ENCODE data around the gene BCL3. TPM values are rescaled to one million over a fixed set of nuclear protein-coding genes. Genes with fewer than 3 reads are reported as not detected.

Gene BCL3
- total RNA-seq, 1 donor from 2014 or later = 4.6 TPM

- no peak for DNase-seq
Observed at GRCh38 chr19:44742330-44743061, 6.0 kb upstream of the BCL3 start.

- no peak for DNase-seq
Observed at GRCh38 chr19:44744871-44745332, 3.6 kb upstream of the BCL3 start.

DNA sequence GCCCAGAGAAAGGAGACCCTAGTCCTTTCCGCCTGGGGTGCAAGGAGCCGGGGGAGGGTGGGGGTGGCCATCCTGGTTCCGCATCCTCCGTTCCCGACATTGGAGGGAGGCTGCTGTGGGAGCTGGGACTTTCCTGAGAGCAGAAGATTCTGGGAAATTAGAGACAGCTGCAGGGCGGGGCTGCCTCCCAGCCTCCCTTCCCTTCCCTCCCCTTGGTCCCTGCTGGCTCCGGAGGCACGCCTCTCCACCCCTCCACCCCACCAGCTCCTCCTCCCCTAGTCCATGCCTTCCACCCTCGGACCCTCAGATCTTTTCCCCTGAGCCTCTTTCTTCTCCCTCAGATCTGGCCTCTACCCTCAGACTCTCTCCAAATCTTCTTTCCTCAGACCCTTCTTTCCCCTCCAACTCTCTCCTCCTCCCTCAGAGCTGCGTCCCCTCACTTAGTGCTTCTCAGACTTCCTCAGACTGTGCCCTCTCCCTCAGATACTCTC, 3.1 kb upstream of the BCL3 start:
- peak; percentile 79 for DNase-seq

DNA sequence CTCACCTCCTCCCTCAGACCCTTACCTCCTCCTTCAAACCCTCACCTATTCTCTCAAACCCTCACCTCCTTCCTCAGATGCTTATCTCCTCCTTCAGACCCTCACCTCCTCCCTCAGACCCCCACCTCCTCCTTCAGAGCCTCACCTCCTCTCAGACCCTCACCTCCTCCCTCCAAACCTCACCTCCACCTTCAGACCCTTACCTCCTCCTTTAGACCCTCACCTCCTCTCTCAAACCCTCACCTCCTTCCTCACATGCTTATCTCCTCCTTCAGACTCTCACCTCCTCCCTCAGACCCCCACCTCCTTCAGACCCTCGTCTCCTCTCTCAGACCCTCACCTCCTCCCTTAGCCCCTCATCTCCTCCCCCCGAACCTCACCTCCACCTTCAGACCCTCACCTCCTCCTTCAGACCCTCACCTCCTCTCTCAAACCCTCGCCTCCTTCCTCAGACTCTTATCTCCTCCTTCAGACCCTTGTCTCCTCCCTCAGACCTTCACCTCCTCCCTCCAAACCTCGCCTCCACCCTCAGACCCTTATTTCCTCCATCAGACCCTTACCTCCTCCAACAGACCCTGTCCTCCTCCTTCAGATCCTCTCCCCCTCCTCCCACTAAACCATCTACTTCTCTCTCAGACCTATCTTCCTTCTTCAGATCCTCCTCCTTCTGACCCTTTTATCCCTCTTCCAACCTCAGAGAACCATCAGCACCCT, 2.5 kb upstream of the BCL3 start:
- no peak for DNase-seq

DNA sequence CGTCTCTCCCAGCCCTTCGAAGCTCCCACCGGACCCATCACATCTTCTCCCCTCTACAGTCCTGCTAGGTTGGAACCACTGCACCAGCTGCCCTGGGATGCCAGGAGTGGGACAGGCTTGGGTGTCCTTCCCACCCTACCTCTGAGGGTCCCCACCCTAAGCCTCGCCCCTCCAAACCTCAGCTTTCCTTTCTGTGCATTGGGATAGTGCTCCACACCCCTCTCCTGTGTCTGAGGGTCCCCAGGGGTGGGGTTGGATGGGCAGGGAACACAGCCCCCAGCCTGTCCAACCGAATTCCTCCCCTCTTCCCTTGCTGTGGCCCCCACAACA, 1.9 kb upstream of the BCL3 start:
- DNase-seq = no peak

DNA sequence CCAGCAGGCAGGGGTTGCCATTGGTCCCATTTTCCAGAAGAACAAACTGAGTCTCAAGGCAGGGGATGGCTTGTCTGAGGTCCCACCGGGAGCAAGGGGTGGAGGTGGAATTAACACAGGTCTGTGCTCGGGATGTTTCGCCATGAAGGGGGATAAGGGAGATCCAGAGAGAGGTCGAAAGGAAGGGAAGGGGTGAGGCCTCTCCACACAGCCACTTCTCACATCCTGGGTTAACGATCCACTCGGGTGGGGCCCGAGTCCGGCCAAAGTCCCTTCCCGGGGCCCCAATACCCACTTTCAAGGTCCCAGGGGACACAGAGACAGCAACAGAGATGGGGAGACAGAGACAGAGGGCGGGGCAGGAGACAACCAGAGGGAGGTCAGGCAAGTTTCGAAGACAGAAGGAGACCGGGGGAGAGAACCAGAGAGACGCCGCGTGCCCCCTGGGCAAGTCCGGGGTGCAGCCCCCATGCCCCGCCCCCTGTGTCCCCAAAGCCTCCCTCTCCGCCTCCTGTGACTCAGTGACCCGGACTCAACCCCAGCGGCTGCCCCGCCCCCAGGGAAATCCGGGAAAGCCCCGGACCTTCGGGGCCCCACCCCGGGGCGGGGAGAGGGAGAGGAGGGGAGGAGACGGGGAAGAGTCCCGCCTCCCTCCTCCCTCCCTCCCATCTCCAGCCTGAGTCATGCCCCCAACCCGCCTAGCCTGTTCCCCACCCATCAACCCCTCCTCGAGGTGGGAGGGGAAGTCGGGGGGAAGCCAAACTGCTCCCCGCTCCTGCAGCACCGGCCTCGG, 1.4 kb upstream of the BCL3 start:
- peak; percentile 89 for DNase-seq

DNA sequence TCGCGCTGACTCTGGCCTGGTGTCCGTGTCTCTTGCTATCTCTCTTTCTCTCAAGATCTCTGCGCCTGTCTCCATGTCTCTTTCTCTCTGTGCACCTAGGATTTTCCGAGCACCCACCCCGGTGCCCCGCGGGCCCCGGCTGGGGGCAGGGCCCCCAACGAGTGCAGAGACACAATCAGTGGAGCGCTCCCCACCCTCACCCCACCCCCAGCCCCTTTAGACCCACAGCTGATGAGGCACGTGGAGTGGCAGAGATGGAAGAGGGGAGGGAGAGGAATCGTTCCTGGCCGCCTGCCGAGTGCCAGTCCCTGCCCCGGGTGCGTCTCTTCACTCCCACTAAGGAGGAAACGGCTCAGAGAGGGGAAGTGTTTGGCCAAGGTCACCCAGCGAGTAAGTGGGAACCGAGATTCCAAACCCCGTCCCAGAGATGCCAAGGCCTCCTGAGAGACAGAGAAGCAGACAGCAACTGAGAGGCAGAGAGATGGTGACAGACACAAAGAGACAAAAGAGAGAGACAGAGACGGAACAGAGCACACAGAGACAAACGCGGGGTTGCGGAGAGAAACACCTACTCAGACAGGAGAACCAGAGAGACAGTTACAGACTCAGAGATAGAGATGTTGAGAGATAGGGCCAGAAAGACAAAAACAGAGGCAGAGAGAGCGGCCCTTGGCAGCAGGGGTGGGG, 626 bp upstream of the BCL3 start:
- peak; percentile 71 for DNase-seq

DNA sequence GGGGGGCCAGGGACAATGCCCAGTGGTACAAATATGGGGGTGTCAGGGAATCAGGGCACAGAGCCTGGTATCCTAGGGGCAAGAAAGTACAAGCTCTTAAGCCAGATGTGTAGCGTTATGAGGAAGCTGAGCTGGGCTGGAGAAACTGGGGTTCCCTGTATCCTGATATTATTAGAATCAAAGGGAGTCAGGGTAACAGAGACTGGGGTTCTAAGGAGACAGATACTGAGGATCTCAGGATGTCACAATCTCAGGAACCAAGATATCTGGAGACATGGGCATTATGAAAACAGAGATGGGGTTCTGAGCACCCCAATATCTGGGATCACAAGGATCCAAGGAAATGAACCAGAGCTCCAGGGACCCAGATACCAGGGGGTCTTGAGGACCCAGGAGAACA, 784 bp downstream of the BCL3 start:
- DNase-seq = no peak

DNA sequence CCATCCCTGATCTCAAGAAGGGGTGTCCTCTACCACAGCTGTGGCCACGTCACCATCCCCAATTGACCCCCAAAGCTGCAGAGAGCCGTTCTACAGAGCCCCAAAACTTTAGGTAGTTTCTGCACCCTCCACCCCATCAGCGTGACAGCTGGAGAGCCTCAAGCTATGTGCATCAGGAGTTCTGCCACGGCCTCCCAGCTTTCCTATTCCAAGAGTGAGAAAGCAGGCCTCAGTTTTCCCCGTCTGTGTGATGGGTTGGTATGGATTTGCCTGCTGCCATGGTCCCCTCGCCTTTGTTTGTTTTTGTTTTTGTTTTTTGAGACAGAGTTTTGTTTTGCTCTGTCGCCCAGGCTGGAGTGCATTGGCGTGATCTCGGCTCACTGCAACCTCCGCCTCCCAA, 1.5 kb downstream of the BCL3 start:
- DNase-seq = no peak

- DNase-seq = no peak
Observed at GRCh38 chr19:44752123-44752815, 3.8 kb downstream of the BCL3 start.

DNA sequence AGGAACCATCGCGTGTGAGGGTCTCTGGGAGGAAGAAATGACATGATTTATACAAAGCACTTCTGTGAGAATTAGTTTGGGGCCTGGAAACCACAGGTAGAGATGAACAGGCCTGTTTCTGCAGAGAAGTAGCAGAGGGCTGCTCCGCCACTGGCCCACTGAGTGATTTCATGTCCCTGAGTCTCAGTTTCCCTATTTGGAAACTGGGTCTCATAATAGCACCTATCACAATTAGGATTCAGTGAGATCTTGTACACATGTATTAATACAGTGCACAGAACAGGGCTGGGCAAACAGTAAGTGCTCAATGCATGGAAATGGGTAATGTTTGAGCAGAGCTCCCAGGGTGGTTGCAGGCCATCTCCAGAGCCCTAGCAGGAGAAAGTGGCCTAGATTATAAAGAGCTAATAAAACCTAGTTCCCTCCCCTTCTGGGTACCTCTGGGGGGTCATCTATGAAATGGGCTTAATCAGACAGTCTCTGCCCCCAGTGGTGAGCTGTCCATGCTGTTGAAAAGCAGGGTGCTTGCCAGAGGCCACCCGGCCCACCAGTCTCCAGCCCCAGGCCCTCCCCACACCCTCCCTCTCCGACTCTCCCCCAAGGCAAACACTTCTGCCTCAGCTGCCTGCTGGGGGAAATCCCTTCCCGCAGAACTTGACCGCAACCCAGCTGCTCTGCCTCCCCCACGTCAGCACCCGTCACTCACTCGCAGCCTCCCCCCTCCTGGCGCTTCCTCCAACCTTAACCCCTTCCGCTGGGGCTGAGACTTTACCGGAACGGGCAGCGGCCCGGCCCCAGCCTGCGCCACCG, 4.5 kb downstream of the BCL3 start:
- peak; percentile 78 for DNase-seq

DNA sequence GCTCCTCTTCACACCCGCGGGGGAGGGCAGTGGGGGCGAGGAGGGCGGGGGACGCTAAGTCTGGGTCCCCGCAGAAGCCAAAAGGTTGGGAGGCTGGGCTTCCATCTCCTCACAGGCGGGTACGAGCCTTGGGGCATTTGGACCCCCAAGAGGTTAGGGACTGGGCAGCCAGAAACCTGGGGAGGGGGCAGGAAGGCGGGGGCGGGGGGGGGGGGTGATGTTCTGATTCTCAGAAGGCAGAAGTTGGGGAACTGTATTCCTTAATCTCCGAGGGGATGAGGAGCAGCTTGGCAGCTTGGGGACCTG, 5.1 kb downstream of the BCL3 start:
- DNase-seq = no peak

DNA sequence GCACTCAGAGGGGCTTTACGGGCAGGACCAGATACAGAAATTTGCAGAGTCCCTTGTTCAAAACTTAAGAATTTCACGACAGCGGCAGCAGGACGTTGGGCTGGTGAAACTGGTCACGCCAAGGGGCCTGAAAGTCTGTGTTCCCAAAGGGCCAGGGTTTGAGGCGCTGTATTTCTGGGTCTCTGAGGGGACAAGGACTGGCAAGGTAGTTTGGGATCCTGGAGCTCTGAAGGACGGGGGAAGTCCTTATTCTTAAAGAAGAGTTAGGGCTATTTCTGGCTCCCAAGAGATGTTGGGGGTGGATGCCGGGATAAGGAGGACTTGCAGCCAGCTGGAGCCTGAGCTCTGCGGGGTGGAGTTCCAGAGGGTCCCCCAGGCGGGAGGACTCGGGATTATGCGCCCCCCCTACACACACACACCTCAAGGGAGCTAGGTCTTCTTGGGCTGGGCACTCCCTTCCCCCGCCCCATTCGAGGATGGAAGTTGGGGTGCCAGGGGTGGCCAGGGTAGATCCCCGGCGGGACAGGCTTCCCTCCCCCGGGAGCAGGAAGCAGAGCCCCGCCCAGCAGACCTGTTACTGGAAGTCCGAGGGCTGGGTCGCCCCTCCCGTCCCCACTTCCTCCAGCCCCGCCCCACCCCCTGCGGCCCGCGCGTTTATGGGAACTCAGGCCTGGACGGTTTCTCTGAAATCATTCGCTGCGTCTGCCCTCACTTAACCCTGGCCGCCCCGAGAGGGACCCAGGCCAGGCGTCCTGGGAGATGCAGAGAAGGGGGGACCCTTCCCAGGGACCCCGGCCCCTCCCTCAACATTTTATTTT, 5.6 kb downstream of the BCL3 start:
- no peak for DNase-seq

DNA sequence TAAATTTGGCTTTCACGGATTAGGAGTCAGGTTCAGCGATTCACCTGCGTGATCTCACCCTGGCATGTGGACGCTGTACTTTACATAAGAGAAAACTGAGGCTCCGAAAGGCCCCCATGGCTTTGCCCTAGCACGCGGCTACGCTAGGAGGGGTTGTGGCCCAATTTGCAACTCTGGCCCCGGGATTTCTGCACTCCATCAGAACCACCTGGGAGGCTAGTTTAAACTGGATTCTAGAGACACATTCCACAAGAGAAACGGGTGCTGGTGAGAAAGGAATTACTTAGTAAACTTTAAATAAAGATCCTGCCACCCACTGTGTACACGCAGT, 6.2 kb downstream of the BCL3 start:
- no peak for DNase-seq

GRCh38 chr19:44755219-44755618, 6.7 kb downstream of the BCL3 start:
- no peak for DNase-seq

GRCh38 chr19:44756089-44756562, 7.6 kb downstream of the BCL3 start:
- DNase-seq = no peak

DNA sequence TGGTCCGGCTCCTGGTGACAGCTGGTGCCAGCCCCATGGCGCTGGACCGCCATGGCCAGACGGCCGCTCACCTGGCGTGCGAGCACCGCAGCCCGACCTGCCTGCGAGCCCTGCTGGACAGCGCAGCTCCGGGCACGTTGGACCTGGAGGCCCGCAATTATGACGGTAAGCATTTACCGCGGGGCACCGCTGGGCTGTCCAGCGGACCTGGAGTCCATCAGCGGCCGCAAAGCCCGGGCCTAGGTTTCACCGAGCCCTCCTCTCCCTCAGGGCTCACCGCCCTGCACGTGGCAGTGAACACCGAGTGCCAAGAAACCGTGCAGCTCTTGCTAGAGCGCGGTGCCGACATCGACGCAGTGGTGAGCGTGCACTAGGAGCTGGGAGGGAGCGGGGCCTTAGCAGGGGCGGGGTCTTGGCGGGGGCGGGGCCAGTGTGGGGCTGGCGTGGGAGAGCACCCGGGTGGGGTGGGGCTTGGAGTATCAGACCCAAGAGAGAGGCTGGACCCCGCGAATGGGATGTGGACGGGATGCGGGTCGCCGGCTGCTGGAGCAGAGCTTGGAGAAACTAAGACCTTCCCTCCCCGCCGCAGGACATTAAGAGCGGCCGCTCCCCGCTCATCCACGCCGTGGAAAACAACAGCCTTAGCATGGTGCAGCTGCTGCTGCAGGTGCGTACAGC, 8.7 kb downstream of the BCL3 start:
- DNase-seq = no peak

- peak; percentile 35 for DNase-seq
Observed at GRCh38 chr19:44757735-44758505, 9.4 kb downstream of the BCL3 start.

GRCh38 chr19:44758596-44758995, 10.1 kb downstream of the BCL3 start:
- DNase-seq = no peak

All from skin of body (tissue), 2 donors.